Bronchial epithelial cell (primary cell): ENCODE measurements around the gene CSGALNACT2. TPM values are rescaled to one million over a fixed set of nuclear protein-coding genes. Genes with fewer than 3 reads are reported as not detected.

Source experiments
- DNase-seq: peaks from one replicate; pipeline ENCODE4 v3.0.0-alpha.2; 2010; ENCODE audit warnings: low read depth
- FAIRE-seq: peaks from 2 replicates; lab custom pipeline; 2011; peaks lifted over from hg19 to GRCh38; lab: Jason Lieb, UNC
- H3K27me3 ChIP-seq: 2 replicates; pipeline ENCODE4 v1.5.1; 2011; ENCODE audit warnings: low read length; ENCODE audit not compliant: control insufficient read depth, insufficient read depth
- H3K36me3 ChIP-seq: 2 replicates; pipeline ENCODE4 v1.5.1; 2011; ENCODE audit warnings: low read length; ENCODE audit not compliant: control insufficient read depth, insufficient read depth
- H3K4me3 ChIP-seq: 2 replicates; pipeline ENCODE4 v1.5.1; 2011; ENCODE audit warnings: mild to moderate bottlenecking, low read depth, low read length, control low read depth
- total RNA-seq: library from RNA; depleted of rRNA; stranded (reverse); fragments of >200 nt; gene quantifications from 2 replicates; pipeline ENCODE4 v1.2.1, GENCODE V29; 2014
- TF ChIP-seq, protein P1 (sequence below): IDR thresholded peaks from 2 replicates; pipeline ENCODE4 v1.5.1; 2011; ENCODE audit warnings: mild to moderate bottlenecking, moderate library complexity, low read length, control low read depth, inconsistent platforms; ENCODE audit not compliant: insufficient read depth, severe bottlenecking

CSGALNACT2 gene
- total RNA-seq, 1 donor from 2014 or later: 17.4 TPM

DNA sequence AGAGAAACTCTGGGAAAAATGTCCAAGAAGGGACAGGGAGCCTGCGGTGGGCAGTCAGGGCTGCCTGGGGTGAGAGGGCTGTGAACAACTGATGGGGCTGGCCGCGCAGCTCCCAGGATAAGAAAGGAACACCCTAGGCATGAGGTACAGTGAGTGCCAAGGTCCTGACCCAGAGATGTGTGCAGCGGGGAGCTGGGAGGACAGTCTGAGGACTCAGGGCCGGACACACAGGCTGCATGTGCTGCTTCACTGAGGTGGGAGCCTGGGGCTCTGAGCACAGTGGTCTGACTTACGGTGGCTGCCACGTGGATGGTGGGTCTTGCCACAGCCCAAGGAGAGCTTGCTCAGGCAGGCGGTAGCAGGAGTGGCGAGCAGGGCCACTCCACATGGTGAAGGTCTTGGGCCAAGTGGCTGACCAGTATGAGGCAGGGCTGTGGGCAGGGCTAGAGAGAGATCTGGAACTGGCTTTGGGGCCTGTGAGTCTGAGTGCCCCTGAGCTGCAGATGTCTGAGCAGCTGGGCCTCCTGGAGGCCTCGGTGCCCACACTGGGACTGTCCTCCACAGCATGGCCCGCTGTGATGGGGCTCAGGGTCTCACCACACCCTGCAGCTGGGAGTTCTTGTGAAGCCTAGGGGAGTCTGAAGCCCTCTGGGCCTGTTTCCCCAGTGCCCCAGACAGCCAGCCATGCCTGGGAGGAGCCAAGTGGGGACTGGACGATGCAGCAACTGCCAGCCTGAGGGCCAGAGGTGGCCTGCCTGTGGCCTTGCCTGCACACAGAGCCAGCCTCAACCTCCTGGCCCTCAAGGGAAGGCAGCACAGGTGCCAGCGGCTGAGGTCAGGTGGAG, 68.4 kb downstream of the CSGALNACT2 start:
- Histone ChIP-seq H3K27me3 (no peaks in the 10 kb centered on the region), H3K4me3 (no peak overlapping the region), H3K36me3 (no peaks in the 10 kb centered on the region)
- TF ChIP-seq, protein P1, sequence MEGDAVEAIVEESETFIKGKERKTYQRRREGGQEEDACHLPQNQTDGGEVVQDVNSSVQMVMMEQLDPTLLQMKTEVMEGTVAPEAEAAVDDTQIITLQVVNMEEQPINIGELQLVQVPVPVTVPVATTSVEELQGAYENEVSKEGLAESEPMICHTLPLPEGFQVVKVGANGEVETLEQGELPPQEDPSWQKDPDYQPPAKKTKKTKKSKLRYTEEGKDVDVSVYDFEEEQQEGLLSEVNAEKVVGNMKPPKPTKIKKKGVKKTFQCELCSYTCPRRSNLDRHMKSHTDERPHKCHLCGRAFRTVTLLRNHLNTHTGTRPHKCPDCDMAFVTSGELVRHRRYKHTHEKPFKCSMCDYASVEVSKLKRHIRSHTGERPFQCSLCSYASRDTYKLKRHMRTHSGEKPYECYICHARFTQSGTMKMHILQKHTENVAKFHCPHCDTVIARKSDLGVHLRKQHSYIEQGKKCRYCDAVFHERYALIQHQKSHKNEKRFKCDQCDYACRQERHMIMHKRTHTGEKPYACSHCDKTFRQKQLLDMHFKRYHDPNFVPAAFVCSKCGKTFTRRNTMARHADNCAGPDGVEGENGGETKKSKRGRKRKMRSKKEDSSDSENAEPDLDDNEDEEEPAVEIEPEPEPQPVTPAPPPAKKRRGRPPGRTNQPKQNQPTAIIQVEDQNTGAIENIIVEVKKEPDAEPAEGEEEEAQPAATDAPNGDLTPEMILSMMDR: no peak
- DNase-seq (no peak), FAIRE-seq (peak; percentile 62)

DNA sequence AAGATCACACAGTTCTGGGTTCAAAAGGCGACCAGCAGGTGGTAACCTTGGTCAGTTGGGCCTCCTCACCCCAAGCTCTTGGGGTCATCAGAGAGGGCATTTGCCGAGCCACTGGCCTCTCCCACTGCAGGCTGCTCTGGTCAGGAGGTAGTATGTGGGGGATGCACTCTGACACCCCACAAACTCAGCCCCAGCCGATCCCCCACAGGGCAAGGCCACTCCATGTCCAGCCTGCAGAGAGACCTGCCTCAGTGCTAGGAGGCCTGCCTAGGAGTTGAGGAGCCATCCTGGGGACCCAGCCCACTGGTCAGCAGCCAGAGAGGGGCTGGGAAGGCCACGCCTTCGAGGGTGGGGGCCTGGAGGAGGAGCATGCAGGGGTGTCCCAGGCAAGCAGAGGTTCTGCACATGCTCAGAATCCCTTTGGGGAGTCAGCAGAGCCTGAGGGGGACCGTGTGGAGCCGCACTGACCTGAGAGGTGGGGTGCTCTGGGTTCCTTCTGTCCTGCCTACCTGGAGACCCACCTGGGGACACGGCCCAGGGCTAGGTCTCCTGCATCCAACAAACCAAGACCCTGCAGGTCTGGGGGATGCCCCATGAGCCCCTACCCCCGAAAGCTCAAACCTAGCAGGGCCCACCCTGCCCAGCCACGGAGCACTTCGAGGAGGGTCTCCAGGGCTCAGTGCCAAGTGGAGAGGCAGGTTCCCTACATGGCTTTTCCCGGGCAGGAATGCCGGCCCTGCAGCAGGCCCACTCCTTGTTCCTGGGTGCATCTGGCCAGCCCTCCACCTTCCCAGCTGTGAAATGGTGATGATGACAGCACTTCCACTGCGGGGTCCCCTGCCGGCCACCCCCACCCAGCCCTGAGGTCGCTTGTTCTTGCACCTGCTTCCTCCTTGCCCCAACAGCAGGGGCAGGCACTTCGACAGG, 70.2 kb downstream of the CSGALNACT2 start:
- DNase-seq: no peak
- FAIRE-seq: no peak
- Histone ChIP-seq H3K27me3 (no peaks in the 10 kb centered on the region), H3K36me3 (no peaks in the 10 kb centered on the region), H3K4me3 (no peak overlapping the region)
- TF ChIP-seq, protein P1: no peak

DNA sequence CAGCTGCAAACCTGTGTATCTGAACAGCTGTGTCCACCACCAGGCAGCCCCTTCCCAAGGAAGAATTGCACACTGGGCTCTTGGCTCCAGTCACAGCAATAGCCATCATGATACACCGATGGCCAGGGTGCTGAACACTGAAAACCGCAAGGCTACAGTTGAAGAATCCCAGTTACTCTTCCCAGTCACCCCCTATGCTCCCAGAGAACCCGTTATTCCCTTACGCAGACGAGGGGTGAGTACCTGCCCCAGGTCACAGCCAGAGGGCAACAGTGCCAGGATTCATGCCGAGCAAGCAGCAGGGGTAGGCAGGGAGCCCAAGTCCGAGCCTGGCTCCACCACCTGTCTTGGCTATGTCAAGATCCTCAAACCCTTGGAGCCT, 70.8 kb downstream of the CSGALNACT2 start:
- TF ChIP-seq, protein P1: no peak
- no peak overlapping the region for H3K4me3 ChIP-seq
- FAIRE-seq (no peak), DNase-seq (no peak)
- H3K36me3 ChIP-seq: no peaks in the 10 kb centered on the region
- no peaks in the 10 kb centered on the region for H3K27me3 ChIP-seq

DNA sequence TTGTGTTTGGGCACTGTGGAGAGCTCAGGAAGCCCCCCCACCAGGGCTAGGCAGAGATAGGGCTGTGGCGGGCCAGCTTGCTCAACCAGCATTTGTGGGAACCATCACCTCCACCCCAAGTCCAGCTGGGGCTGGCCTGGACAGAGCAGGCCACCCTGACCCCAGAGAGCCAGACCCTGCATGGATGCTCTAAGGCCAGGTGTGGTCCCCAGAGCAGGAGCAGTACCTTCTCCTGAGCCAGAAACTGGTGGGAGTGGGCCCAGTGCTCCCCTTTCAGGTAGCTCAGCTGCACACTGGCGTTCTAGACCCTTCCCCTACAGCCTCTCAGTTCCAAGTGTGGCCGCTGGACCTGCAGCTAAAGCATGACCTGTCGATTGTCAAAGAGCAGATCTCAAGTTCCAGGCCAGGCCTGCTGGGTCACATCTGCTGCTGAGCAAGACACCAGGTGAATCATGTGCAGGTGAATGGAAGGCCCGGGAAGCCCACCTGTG, 71.5 kb downstream of the CSGALNACT2 start:
- H3K4me3 ChIP-seq: no peak overlapping the region
- FAIRE-seq (no peak), DNase-seq (no peak)
- H3K27me3 ChIP-seq: no peaks in the 10 kb centered on the region
- TF ChIP-seq, protein P1: no peak
- H3K36me3 ChIP-seq: no peaks in the 10 kb centered on the region

DNA sequence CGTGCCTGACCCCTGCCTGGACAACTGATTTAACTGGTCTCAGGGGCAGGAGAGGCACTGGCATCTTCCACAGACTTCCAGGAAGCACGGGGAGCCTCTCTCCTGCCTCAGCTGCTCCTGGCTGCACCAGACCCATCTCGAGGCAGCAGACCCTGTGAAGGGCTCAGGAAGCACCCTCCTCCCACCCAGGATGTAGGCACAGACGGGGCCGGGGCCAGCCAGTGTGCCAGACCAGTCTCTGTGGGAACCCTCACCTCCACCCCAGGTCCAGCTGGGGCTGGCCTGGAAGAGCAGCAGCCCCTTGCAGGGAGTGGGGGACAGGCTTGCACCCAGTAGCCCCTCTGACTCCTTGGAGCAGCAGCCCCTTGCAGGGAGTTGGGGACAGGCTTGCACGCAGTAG, 72.3 kb downstream of the CSGALNACT2 start:
- H3K27me3 ChIP-seq: no peaks in the 10 kb centered on the region
- DNase-seq: no peak
- peak; percentile 18 for FAIRE-seq
- no peaks in the 10 kb centered on the region for H3K36me3 ChIP-seq
- TF ChIP-seq, protein P1: no peak
- H3K4me3 ChIP-seq: no peak overlapping the region
